SU-DHL-6 (cell line): ENCODE results near the gene SPRED2.

Experiments
- H2AFZ ChIP-seq: fragments of 200-600 bp; sonication (generic); 2 replicates; pipeline ENCODE4 v1.6.1; 2014; ENCODE audit warnings: low read depth, mild to moderate bottlenecking, moderate library complexity, mixed read lengths, antibody characterized with exemption, low read length; ENCODE audit not compliant: severe bottlenecking
- H3F3A ChIP-seq: fragments of 200-600 bp; shearing (Covaris generic); 2 replicates; pipeline ENCODE4 v1.6.0; 2016; ENCODE audit warnings: antibody characterized with exemption, mild to moderate bottlenecking; ENCODE audit not compliant: insufficient read depth
- H3K27ac ChIP-seq: fragments of 200-600 bp; sonication (generic); 2 replicates; pipeline ENCODE4 v1.5.1; 2016; ENCODE audit warnings: low read depth, mild to moderate bottlenecking, low read length, moderate library complexity, mixed read lengths
- H3K27me3 ChIP-seq: fragments of 200-600 bp; sonication (generic), shearing (Covaris generic); 2 replicates; pipeline ENCODE4 v1.6.0; 2014; ENCODE audit warnings: mild to moderate bottlenecking, low read length
- H3K36me3 ChIP-seq: fragments of 200-600 bp; sonication (generic); 2 replicates; pipeline ENCODE4 v1.6.1; 2014; ENCODE audit warnings: mild to moderate bottlenecking, low read length, mixed read lengths
- H3K4me2 ChIP-seq: fragments of 300-600, 200-600 bp; shearing (Covaris generic), sonication (generic); 2 replicates; pipeline ENCODE4 v1.6.0; 2014; ENCODE audit warnings: low read length, low read depth, mild to moderate bottlenecking; ENCODE audit not compliant: poor library complexity, severe bottlenecking
- H3K4me3 ChIP-seq: fragments of 200-600 bp; sonication (generic); 2 replicates; pipeline ENCODE4 v1.5.1; 2014; ENCODE audit warnings: antibody characterized with exemption, low read length, mild to moderate bottlenecking, mixed read lengths; ENCODE audit not compliant: insufficient read depth, poor library complexity, severe bottlenecking
- H3K79me2 ChIP-seq: fragments of 200-600 bp; sonication (generic); 2 replicates; pipeline ENCODE4 v1.6.1; 2014; ENCODE audit warnings: mild to moderate bottlenecking, low read length, moderate library complexity; ENCODE audit not compliant: insufficient read depth
- H3K9ac ChIP-seq: fragments of 200-600 bp; sonication (generic); 2 replicates; pipeline ENCODE4 v1.7.0; 2014; ENCODE audit warnings: mild to moderate bottlenecking, low read length
- H3K9me2 ChIP-seq: fragments of 200-600 bp; sonication (generic); replicated peaks from 2 replicates; pipeline ENCODE4 v1.6.1; 2014; ENCODE audit warnings: low read length; ENCODE audit not compliant: insufficient read depth
- H3K9me3 ChIP-seq: fragments of 200-600 bp; sonication (generic); 2 replicates; pipeline ENCODE4 v1.6.1; 2014; ENCODE audit warnings: low read length, mixed read lengths; ENCODE audit not compliant: insufficient read depth
- H4K20me1 ChIP-seq: fragments of 200-600 bp; sonication (generic); 2 replicates; pipeline ENCODE4 v1.6.1; 2014; ENCODE audit warnings: low read depth, mild to moderate bottlenecking, antibody characterized with exemption, low read length, moderate library complexity, mixed read lengths
- CTCF ChIP-seq: fragments of 200-600 bp; sonication (generic); IDR thresholded peaks from one replicate; pipeline ENCODE4 v1.5.1; 2017; ENCODE audit warnings: antibody characterized with exemption, mild to moderate bottlenecking, low read length, moderate library complexity; ENCODE audit not compliant: insufficient read depth, poor library complexity, severe bottlenecking
- EZH2phosphoT487 ChIP-seq: fragments of 200-600 bp; sonication (generic), shearing (Covaris generic); conservative IDR thresholded peaks from 2 replicates; pipeline ENCODE4 v1.6.1; 2018; ENCODE audit warnings: mild to moderate bottlenecking, antibody characterized with exemption, low read length, moderate library complexity, mixed read lengths

The SPRED2 gene

GRCh38 chr2:65379721-65380171 lies 52.7 kb downstream of the SPRED2 start:
- Histone ChIP-seq H4K20me1 (no peaks in the 10 kb centered on the region), H3K4me3 (no peak overlapping the region), H2AFZ (no peak overlapping the region), H3K9me3 (no peaks in the 10 kb centered on the region), H3K27me3 (no peaks in the 10 kb centered on the region), H3K27ac (no peak overlapping the region), H3K9me2 (no peaks in the 10 kb centered on the region), H3K36me3 (0 out of 2 replicates have a peak, but pooled peaks cover 8% of the 10 kb centered on the region), H3K79me2 (peaks cover 83% of the 10 kb centered on the region), H3K4me2 (no peak overlapping the region), H3K9ac (no peak overlapping the region), H3F3A (peaks cover 30% of the 10 kb centered on the region)
- TF ChIP-seq CTCF (no peak), EZH2phosphoT487 (no peak)

GRCh38 chr2:65379223-65379622 lies 53.2 kb downstream of the SPRED2 start:
- H3K36me3 ChIP-seq, result 0 out of 2 replicates have a peak, but pooled peaks cover 8% of the 10 kb centered on the region
- TF ChIP-seq EZH2phosphoT487 (no peak), CTCF (no peak)
- H3K9me3 ChIP-seq, result no peaks in the 10 kb centered on the region
- H3K27ac ChIP-seq, result no peak overlapping the region
- peaks cover 25% of the 10 kb centered on the region for H3F3A ChIP-seq
- peaks cover 83% of the 10 kb centered on the region for H3K79me2 ChIP-seq
- no peak overlapping the region for H3K9ac ChIP-seq
- H3K9me2 ChIP-seq, result no peaks in the 10 kb centered on the region
- no peak overlapping the region for H3K4me2 ChIP-seq
- H4K20me1 ChIP-seq, result no peaks in the 10 kb centered on the region
- no peak overlapping the region for H2AFZ ChIP-seq
- H3K4me3 ChIP-seq, result no peak overlapping the region
- H3K27me3 ChIP-seq, result no peaks in the 10 kb centered on the region

- H3F3A ChIP-seq, result peaks cover 24% of the 10 kb centered on the region
- H3K27ac ChIP-seq, result no peak overlapping the region
- H3K4me3 ChIP-seq, result no peak overlapping the region
- H3K79me2 ChIP-seq, result peaks cover 83% of the 10 kb centered on the region
- no peak overlapping the region for H2AFZ ChIP-seq
- no peak for TF ChIP-seq EZH2phosphoT487
- TF ChIP-seq CTCF, result no peak
- H3K27me3 ChIP-seq, result no peaks in the 10 kb centered on the region
- no peak overlapping the region for H3K9ac ChIP-seq
- H3K4me2 ChIP-seq, result no peak overlapping the region
- 0 out of 2 replicates have a peak, but pooled peaks cover 13% of the 10 kb centered on the region for H3K36me3 ChIP-seq
- H3K9me2 ChIP-seq, result no peaks in the 10 kb centered on the region
- H4K20me1 ChIP-seq, result no peaks in the 10 kb centered on the region
- H3K9me3 ChIP-seq, result no peaks in the 10 kb centered on the region
Observed at GRCh38 chr2:65378290-65378689, 54.1 kb downstream of the SPRED2 start.
